HG03432 (cell line): ENCODE measurements around the gene ANGPTL3.

ENCODE experiments used
- ATAC-seq: cut with Tn5 transposase; IDR thresholded peaks from one replicate; pipeline ENCODE4 v1.9.1; 2021; ENCODE audit warnings: mild to moderate bottlenecking, moderate library complexity; ENCODE audit not compliant: unreplicated experiment

The ANGPTL3 gene

GRCh38 chr1:62625415-62625814 is 28.1 kb downstream of the ANGPTL3 start:
- peak; percentile 46 for ATAC-seq

- no peak for ATAC-seq
Observed at GRCh38 chr1:62628506-62628905, 31.2 kb downstream of the ANGPTL3 start.

GRCh38 chr1:62637392-62638105 is 40.2 kb downstream of the ANGPTL3 start:
- ATAC-seq = no peak

- no peak for ATAC-seq
Observed at GRCh38 chr1:62643283-62643682, 46.0 kb downstream of the ANGPTL3 start.

GRCh38 chr1:62652387-62652786 is 55.1 kb downstream of the ANGPTL3 start:
- no peak for ATAC-seq

- ATAC-seq = no peak
Observed at GRCh38 chr1:62654744-62655143, 57.4 kb downstream of the ANGPTL3 start.
